Mucosa of gallbladder (tissue), 1 donor: ENCODE data around the gene SMC1B. TPM values are rescaled to one million over a fixed set of nuclear protein-coding genes. Genes with fewer than 3 reads are reported as not detected.
A peak's percentile ranks its signal among the peaks of the same experiment; 100 is the strongest.
"Not testable (repeated sequence)": the region's sequence is repeated elsewhere in the genome, so short reads cannot be mapped to it uniquely, and the experiment has no call there.

Source experiments
- DNase-seq: peaks from one replicate; pipeline ENCODE4 v3.0.0-alpha.2; 2020; ENCODE audit warnings: low spot score
- total RNA-seq: library from RNA; stranded (reverse); gene quantifications from one replicate; pipeline ENCODE4 v1.2.1, GENCODE V29; 2021
- donor health status: DM: no; HTN: no; CAD: no.

The SMC1B gene
- total RNA-seq, 1 donor from 2014 or later = not detected

DNA sequence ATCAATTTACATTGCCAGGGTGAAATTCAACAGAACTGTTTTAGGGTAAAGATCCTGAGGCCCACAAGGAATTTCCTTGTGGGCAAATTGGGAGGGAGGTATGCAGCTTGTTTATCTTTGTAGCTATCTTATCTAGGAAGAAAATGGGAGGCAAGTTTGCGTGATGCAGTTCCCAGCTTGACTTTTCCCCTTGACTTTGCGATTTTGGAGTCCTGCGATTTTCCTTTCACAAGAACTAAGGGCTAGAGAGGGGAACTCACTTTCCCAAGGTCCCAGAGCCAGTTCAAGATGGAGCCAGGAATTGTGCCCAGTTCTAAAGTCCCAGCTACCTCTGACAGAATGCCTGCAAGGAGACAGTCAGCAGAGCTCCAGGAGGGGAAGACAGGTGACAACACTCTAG is 30.8 kb upstream of the SMC1B start:
- no peak for DNase-seq

DNA sequence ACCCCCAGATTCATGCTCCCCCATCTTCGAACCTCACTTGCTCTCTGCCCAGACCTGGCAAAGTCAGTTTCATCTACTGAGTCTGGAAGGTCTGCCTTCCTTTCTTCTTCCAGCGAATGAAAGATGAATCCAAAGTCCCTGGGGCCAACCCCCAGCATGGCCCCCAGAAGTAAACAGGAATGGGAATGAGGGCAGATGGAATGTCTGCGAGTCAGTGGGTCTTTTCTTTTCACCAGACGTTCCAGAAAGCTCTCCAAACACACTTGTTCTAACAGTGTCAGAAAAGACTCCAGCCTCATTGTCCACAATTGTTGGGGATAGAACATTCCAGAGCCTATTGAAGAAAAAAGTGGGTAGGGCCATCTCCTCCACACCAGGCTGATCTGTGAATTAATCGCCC is 28.7 kb upstream of the SMC1B start:
- DNase-seq = no peak

DNA sequence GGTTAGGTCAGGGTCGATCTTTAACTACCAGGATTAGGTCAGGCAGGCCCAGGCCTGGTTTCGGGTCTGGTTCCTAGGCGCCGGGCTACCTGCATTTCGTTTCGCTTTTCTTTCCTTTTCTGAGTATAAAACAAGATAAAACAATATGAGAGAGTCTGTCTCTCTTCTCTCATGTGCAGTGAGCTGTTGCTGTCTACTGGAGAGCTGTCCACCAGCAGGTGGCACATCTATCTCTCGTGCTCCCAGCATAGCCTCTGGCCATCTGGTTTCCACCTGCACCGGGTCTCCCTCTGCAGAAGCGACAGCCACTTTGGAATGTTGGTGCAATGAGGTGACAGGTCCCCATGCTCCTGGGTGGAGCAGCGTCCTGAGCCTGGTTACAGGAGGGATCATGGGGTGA is 27.7 kb upstream of the SMC1B start:
- peak; percentile 60 for DNase-seq

DNA sequence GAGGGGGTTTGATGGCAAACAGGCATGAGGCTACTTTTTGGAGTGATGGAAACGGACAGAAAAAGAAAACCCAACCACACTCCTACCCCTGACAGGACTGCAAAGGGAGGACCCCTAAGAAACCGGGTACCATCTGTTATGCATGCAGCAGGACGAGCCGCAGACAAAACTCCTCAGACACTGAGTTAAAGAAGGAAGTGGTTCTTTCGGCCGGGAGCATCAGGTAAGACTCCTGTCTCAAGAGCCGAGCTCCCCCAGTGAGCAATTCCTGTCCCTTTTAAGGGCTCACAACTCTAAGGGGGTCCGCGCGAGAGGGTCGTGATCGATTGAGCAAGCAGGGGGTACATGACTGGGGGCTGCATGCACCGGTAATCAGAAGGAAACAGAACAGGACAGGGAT is 27.3 kb upstream of the SMC1B start:
- not testable (repeated sequence) for DNase-seq

DNA sequence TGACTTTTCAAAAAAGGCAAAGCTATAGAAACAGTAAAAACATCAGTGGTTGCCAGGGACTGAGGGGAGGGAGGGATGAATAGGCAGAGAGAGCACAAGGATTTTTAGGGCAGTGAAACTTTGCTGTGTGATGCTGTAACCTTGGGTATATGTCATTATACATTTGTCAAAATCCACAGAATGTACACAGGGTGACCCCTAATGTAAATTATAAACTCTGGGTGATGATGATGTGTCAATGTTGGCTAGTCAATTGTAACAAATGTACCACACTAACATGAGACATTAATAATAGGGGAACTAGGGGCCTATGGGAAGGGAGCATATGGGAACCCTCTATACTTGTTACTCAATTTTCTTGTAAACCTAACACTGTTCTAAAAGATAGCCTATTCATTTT is 24.9 kb upstream of the SMC1B start:
- no peak for DNase-seq

DNA sequence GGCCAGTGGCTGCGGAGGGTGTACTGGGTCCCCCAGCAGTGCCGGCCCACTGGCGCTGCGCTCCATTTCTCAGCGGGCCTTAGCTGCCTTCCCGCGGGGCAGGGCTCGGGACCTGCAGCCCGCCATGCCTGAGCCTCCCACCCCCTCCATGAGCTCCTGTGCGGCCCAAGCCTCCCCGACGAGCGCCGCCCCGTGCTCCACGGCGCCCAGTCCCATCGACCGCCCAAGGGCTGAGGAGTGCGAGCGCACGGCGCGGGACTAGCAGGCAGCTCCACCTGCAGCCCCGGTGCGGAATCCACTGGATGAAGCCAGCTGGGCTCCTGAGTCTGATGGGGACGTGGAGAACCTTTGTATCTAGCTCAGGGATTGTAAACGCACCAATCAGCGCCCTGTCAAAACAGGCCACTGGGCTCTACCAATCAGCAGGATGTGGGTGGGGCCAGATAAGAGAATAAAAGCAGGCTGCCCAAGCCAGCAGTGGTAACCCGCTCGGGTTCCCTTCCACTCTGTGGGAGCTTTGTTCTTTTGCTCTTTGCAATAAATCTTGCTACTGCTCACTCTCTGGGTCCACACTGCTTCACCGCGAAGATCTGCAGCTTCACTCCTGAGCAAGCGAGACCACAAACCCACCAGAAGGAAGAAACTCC is 23.6 kb upstream of the SMC1B start:
- DNase-seq = not testable (repeated sequence)

DNA sequence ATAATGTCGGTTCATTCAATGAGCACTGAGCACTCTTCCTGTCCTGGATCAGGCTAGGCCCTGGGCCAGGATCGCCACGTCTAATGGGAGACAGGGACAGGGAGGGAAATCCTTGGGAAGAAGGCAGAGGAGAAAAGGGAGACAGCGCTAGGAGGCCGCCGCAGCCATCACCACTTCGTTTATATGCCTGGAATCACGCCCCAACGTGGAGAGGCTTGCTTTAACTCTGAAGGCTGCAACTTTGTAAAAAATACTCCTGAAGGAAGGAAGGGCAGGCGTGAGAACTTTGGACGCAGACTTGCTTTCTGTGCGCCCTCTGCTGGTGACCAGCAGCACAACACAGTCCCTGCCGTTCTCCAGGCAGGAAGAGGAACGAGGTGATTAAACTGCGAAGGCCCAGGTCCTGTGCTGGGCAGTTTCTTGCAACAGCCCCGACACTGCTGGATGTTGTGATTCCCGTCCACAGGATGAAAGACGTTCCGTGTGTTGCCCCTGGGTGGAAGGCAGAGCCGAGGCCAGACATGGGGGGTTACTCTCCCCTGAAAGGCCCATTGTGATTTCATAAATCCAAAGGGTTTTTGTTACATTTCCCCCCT is 22.2 kb upstream of the SMC1B start:
- DNase-seq = peak; percentile 92

DNA sequence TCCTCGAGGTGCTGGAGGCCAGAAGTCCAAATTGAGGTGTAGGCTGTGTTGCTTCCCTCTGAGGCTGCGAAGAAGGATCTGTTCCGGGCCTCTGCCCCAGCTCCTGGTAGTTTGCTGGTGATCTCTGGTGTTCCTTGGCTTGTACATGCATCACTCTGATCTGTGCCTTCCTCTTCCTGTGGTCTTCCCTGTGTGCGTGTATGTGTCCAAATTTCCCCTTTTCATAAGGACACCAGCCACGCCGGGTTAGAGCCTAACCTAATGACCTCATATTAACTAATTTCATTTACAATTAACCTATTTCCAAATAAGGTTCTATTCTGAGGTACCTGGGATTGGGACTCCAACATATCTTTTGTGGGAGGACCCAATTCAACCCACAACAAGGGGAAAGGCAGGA is 21.6 kb upstream of the SMC1B start:
- no peak for DNase-seq

DNA sequence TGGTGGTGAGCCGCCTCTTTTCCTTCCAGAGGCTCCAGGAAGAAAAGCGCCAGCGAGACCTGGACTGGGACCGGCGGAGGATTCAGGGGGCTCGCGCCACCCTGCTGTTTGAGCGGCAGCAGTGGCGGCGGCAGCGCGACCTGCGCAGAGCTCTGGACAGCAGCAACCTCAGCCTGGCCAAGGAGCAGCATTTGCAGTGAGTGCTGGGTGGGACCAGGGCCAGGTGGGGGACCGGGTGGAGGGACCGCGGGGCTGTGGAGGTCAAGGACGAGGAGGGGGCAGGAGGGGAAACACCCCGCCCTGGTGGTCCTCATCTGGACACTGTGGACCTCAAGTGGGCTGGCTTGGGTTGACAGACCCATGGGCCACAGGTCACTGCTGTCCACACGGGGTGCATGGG is 17.5 kb upstream of the SMC1B start:
- DNase-seq = no peak

DNA sequence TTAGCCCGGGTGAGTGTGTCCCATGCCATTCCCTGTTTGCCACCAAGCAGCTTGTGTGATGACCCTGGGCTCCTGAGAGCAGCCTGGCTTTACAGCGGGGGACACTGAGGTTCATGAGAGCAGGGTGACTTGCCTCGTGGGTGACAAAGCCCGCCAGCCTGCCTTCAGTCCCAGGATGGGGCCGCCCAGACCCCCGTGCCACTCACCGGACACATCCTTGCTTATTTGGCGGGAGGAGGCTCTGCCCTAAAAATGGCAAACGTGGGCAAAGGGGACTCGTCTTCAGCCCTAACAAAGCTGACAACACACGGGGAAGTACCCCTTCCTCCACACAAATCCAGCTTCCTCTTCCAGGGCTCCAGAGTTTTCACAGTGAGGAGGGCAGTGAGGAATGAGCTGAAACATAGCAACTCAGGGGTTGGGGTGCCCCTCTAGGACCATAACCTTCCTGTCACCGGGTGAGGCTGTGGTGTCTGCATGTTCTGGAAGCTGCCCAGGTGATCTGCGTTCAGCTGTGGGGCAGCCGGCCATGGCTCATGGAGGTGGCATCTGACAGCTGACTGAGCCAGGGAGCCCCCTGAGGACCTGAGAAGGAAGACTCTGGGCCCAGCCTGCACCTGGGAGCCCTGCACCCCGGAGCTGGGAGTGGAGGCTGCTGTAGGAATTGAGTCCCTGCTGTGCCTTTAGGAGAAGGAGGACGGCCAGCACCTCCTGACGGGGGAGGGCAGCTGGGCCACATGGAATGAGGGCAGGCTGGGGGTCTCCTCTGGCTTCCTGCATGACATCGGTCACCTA is 16.8 kb upstream of the SMC1B start:
- DNase-seq = no peak

DNA sequence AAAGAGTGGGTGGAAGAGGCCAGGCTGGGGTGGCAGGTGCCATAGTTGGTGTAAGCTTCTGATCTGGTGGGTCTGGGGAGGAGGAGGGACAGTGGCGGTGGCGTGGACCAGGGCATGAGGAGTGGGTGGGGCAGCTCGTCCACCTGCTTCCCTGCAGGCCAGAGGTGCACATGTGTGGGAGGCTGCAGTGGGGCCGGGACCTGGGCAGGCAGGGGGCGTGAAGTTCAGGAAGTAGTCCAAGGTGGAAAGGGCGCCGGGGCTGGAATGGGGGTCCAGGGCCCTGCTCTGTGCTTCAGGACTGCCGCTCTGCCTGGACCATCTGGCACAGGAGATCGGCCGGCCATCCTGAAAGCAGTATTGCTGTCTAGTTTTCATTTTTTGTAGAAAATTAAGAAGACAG is 16.0 kb upstream of the SMC1B start:
- no peak for DNase-seq

DNA sequence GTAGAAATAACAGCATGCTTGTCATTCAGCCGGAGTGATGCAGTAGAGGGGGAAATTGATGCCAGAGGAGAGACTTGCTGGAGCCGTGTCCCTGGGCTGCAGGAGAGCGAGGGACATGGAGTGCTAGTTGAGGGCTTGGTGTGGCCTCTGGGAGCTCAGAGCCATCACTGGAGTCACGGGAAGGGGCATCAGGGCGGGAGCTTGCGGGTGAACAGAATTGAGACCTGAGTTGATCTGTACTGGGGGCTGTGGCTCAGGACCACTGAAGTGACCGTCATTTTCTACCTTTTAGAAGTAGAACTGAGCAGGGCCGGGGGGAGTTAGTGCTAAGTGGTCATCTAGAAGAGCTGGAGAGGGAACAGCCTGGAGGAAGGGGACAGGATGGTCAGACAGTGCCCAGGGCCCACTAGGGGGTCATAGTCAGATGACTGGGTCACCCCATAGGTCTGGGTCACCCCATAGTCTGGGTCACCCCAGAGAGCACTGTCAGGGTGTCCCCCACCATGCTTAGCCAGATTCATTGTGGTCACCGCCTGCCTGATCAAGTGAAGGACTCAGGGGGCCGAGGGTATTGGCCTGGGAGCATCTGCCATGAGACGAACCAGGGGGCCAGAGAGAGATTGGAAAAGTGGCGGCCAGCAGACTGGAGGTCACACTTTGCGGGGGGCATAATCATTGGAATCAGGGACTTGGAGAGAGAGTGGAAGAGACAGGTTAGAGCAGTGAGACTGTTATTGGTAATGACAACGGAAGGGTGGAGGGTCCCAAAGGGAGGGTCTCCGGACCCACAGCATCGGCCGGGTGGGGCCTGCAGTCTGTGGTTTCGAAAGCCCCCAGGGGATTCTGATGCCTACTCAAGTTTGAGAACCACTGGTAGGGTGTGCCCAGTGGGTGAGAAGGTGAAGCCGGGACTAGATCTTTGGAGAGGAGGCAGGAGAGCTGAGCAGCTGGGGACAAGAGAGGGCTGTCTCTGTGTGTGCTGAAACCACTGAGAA is 15.3 kb upstream of the SMC1B start:
- no peak for DNase-seq

DNA sequence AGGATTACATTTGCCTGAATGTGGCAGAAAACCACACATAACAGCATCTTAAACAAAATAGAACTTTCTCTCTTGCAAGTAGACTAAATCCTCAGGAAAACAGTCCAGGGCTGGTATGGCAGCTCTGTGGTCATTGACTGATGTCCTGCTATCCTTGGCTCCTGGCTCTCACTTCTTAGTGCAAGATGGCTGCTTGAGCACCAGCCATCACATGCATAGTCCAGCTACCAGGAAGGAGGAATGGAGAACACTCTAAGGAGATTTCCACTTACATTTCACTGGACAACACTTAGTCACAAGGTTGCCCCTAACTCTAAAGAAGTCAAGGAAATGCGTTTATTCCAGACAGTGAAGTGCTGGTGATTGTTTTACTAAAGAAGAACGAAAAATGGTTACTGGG is 13.7 kb upstream of the SMC1B start:
- DNase-seq = no peak

DNA sequence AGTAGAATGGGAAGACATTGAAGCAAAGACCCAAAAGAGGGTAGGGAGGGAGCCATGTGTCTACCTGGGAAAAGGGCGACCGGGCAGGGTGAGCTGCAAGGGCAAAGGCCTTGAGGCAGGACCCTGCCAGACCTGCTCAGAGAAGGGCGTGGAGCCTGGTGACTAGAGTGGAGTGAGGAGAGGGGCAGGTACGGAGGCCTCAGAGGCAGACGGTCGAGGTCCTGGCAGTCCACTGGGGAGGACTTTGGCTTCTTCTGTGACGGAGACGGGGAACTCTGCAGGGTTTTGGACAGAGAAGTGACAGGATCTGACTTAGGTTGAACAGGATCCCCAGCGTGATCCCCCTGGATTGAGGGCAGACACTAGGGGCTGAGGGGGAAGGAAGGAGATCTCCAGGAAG is 13.0 kb upstream of the SMC1B start:
- DNase-seq = no peak

DNA sequence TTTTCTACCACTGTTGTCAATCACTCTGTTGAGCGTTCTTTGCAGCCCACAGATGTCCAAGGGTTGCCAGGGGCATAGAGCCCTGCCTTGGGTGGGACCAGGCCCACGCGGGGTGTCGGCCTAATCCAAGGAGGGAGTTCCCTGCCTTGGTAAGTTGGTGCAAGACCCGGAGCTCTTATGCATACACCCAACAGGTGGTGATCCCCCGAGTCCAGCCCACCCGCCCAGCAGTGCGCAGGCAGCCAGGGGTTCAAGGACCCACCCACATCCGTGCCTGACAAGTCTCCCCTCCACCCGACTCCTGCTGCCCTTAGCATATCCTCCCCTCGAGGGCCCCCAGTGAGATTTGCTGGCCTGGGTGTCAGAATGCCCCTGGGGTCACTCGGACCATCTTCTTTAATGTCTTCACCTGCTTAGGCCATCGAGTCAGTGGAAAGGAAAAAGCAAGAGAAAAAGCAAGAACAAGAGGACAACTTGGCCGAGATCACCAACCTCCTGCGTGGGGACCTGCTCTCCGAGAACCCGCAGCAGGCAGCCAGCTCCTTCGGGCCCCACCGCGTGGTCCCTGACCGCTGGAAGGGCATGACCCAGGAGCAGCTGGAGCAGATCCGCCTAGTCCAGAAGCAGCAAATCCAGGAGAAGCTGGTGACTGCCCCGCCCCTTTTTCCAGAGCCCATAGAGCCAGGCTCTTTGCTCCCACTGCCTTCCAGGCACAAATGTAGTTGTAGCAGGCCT is 12.3 kb upstream of the SMC1B start:
- DNase-seq = no peak

DNA sequence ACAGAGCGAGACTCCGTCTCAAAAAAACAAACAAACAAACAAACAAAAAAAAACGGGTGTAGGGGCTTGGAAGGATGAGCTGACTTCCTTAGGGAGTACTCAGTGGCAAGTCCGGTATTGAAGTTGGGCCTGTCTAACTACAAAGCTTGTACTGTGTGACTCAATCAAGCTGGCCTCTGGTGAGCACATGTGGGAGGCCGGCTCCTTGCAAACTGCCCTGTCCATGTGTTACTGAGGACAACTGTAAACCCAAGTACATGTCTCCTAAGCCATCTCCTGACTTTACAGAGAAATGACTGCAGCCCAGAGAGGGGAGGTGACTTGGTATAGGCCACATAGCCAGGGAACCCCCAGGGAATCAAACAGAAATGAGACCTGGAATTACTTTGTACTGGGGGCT is 11.7 kb upstream of the SMC1B start:
- no peak for DNase-seq

DNA sequence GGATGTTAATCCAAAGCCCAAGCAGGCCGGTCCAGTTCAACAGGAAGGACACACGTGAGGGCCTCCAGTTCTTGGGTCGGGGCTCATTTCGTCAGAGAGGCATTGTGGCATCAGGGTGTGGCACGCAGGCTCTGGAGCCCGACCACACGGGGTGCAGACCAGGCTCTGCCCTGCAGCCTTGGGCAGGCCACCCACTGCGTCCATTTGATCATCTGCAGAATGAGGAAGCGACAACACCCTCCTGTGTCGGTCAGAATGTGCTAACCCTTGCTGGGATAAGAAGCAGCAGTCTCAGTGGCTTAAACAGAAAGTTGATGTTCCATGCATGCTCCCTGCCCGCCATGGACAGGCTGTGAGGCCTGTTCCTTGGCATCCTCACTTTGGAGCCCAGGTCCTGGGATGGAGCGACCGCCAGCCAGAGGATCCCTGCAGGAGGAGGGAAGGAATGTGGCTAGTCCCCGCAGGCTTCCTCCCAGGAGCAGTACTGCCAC is 10.9 kb upstream of the SMC1B start:
- peak; percentile 85 for DNase-seq

DNA sequence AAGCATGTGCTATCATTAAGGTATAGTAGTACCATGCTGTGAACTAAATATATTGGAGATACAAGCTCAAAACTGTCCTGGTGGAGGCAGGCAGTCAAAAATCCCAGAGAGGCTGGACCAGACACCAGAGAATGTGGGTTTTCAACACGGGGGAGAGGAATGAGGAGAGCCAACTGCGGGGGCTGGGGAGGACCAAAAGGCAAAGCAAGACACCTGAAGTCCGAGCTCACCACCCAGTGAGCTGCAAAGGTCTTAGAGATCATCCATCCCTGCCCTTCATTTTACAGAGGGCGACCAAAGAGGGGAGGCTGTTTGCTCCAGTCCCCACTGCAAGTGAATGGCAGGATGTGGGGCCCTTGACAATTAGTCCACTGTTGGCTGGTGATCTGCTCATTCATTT is 10.1 kb upstream of the SMC1B start:
- no peak for DNase-seq

DNA sequence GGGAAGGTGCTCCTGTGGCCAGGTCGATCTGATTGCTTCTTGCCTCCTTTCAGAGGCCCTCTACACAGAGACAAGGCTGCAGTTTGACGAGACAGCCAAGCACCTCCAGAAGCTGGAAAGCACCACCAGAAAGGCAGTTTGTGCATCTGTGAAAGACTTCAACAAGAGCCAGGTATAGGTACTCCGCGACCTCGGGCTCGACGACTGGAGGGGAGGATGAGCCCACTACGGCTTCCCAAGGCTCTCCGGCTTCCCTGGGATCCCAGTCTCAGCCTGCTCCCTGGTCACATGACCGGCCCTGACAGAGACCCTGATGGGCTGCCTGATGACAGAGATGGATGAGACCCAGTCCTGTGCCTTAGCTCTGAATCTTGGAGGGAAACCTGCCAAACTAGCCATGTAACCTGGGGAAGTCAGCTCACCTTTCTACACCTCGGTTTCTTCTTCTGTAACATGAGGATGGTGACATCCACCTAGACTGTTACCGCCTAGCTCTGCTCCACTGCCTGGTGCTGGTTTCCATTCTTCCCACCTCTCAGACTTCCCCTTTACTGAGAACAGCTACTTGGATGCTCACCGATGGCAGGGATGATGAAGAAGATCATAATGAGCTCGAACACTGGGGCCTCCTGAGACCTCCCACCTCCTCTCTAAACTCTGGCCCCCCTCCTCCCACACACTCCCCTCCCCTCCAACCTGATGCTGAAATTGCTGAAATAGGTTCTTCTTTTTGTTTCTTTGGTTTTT is 9.0 kb upstream of the SMC1B start:
- no peak for DNase-seq

DNA sequence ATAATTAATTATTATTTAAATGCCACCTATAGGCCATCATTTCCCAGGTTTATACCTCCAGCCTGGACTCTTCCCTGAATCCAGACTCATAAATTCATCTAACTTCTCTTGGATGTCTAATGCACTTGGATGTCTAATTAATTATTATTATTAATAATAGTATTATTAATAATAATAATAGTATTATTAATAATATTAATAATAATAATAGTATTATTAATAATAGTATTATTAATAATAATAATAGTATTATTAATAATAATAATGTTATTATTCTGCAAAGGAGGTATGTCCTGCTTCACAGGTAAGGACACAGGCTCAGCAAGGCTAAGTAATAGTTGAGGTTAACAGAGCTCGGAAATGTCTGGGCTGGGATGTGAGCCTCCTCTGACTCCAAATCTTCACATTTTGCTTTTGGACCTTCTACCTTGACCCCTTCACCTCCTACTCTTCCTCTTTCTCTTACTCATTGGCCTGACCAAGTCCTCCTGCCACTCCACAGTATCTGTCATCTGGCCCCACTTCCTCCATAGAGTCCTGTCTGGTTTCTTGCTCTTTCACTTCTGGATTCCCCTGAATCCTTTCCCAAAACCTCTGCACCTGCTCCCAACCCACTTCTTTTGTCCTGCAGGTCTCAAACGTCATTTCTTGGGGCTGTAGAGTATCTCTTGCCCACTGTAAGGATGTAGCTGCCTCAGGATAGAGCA is 8.1 kb upstream of the SMC1B start:
- DNase-seq = no peak
